Neural crest cell (in vitro differentiated cells): Measurements from ENCODE around the gene KLHL12. TPM values are rescaled to one million over a fixed set of nuclear protein-coding genes. Genes with fewer than 3 reads are reported as not detected.

Source experiments
- DNase-seq: peaks from one replicate; pipeline ENCODE4 v3.0.0; 2021; ENCODE audit warnings: low read depth, mixed read lengths, low spot score
- H3K27ac Mint-ChIP-seq: one replicate; pipeline ENCODE4 v1.8.0; 2021; ENCODE audit warnings: mild to moderate bottlenecking, mixed read lengths; ENCODE audit not compliant: unreplicated experiment
- H3K27me3 Mint-ChIP-seq: 2 replicates; pipeline ENCODE4 v1.8.0; 2021; ENCODE audit warnings: low read depth, mild to moderate bottlenecking, mixed read lengths
- H3K36me3 Mint-ChIP-seq: 2 replicates; pipeline ENCODE4 v1.8.0; 2021; ENCODE audit warnings: low read depth, mild to moderate bottlenecking, mixed read lengths
- H3K4me1 Mint-ChIP-seq: 2 replicates; pipeline ENCODE4 v1.8.0; 2021; ENCODE audit warnings: mixed read lengths
- H3K4me3 Mint-ChIP-seq: one replicate; pipeline ENCODE4 v1.8.0; 2021; ENCODE audit warnings: mild to moderate bottlenecking, mixed read lengths
- H3K9me3 Mint-ChIP-seq: 2 replicates; pipeline ENCODE4 v1.8.0; 2021; ENCODE audit warnings: mixed read lengths
- total RNA-seq: library from RNA; stranded (reverse); gene quantifications from 2 replicates; pipeline ENCODE4 v1.2.1, GENCODE V29; 2021
- TF ChIP-seq, protein P1 (sequence below): fragments of 200-600 bp; sonication (generic); conservative IDR thresholded peaks from 2 replicates; pipeline ENCODE4 v1.5.0; 2021; ENCODE audit warnings: antibody characterized with exemption, mild to moderate bottlenecking

The KLHL12 gene
- total RNA-seq, 1 donor from 2014 or later = 30.6 TPM

DNA sequence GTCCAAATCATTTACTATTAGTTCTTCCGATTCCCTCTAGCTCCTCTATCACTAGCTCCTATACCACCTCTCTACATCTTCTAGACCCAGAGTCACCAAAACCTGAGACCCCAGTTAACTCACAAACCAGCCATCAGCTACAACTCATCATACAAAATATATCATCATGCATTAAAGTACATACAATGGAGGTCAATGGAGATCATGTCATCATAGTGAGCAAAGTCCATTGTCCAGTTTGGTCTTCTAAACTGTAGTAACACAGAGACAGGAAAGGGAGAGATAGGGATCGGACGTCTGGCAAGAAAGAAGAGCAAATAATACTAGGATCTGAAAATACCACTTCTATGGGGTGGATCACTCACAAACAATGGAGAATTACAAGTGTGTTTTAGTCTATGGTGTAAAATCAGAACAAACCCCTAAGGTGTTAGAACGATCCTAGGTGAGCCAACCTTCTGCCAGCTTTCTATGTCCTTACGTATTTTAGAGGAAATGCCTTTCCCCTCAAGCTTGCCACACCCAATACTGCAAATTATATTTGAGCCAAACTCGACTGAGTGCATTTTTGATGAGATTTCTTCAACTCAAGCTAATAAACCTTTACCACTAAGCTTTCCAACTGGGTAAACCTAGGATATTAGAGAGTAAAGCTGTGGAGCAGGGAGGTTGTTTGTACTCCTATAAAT lies 27.2 kb upstream of the KLHL12 start:
- Mint-ChIP-seq H3K27me3 (no peaks in the 10 kb centered on the region), H3K36me3 (peaks cover 2% of the 10 kb centered on the region), H3K27ac (no peak overlapping the region), H3K4me3 (peak overlapping the region; percentile 0), H3K4me1 (peaks cover 21% of the 10 kb centered on the region), H3K9me3 (no peaks in the 10 kb centered on the region)
- DNase-seq = no peak
- TF ChIP-seq, protein P1, sequence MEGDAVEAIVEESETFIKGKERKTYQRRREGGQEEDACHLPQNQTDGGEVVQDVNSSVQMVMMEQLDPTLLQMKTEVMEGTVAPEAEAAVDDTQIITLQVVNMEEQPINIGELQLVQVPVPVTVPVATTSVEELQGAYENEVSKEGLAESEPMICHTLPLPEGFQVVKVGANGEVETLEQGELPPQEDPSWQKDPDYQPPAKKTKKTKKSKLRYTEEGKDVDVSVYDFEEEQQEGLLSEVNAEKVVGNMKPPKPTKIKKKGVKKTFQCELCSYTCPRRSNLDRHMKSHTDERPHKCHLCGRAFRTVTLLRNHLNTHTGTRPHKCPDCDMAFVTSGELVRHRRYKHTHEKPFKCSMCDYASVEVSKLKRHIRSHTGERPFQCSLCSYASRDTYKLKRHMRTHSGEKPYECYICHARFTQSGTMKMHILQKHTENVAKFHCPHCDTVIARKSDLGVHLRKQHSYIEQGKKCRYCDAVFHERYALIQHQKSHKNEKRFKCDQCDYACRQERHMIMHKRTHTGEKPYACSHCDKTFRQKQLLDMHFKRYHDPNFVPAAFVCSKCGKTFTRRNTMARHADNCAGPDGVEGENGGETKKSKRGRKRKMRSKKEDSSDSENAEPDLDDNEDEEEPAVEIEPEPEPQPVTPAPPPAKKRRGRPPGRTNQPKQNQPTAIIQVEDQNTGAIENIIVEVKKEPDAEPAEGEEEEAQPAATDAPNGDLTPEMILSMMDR = no peak

DNA sequence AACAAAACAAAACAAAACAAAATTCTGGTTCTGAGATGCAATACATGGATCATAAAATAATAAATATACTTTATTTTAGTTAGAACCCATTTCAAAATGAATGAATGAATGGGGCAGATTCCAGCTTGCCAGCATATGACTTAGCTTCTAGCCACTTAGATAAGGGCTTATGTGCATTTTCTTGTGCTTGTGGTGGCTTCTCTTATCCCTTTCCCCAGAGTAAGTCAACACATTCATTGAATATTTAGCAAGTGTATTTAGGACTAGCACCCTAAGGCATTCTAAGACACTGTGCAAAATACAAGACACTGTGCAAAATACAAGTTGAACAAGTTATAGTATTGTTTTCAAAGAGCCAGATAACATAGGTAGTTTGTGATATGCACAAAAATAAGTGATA lies 26.4 kb upstream of the KLHL12 start:
- Mint-ChIP-seq H3K4me1 (peaks cover 16% of the 10 kb centered on the region), H3K4me3 (no peak overlapping the region), H3K27me3 (no peaks in the 10 kb centered on the region), H3K27ac (no peak overlapping the region), H3K36me3 (peaks cover 2% of the 10 kb centered on the region), H3K9me3 (no peaks in the 10 kb centered on the region)
- DNase-seq = no peak
- TF ChIP-seq, protein P1 = no peak

DNA sequence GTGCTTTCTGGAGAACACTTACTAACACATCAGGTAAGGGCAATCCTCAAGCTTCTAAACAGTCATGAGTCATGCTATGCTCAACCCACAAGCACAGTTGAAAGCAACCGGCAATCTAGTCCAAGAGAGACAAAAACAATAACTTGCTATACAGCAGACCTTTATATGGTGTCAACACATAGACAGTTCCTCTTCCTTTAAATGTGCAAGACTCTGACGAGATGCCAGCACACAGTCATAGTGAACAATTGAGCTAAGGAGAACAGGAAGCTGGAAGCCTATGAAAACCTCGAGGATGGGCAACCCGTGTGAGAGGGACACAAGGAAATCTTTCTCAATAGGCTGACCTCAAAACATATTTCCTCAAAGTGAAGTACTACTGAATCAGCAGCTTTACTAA lies 25.8 kb upstream of the KLHL12 start:
- H3K36me3 Mint-ChIP-seq = peaks cover 4% of the 10 kb centered on the region
- no peaks in the 10 kb centered on the region for H3K27me3 Mint-ChIP-seq
- DNase-seq = no peak
- H3K9me3 Mint-ChIP-seq = no peaks in the 10 kb centered on the region
- no peak overlapping the region for H3K27ac Mint-ChIP-seq
- TF ChIP-seq, protein P1 = no peak
- peak overlapping the region; percentile 45 for H3K4me3 Mint-ChIP-seq
- peaks cover 16% of the 10 kb centered on the region for H3K4me1 Mint-ChIP-seq

DNA sequence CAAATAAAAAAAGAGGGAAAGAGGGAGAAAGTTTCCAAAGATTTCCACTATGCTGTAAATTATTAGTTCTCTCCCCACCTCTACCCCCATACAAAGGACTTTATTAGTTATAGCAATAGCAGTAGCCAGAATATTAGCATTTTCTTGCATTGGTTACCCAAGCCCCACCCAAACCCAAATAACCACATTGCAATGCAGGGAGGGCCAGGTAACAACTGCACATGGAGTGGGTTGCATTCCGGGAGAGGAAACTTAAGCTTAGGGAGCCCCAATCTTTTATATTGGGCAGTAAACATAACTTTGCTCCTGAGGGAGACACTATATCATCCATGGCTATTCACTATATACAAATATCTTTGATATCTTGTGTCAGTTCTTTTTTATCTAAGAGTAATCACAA lies 25.1 kb upstream of the KLHL12 start:
- no peak overlapping the region for H3K4me3 Mint-ChIP-seq
- peaks cover 11% of the 10 kb centered on the region for H3K4me1 Mint-ChIP-seq
- H3K27ac Mint-ChIP-seq = peak overlapping the region; percentile 88
- peaks cover 4% of the 10 kb centered on the region for H3K36me3 Mint-ChIP-seq
- no peaks in the 10 kb centered on the region for H3K9me3 Mint-ChIP-seq
- no peaks in the 10 kb centered on the region for H3K27me3 Mint-ChIP-seq
- DNase-seq = no peak
- TF ChIP-seq, protein P1 = no peak

DNA sequence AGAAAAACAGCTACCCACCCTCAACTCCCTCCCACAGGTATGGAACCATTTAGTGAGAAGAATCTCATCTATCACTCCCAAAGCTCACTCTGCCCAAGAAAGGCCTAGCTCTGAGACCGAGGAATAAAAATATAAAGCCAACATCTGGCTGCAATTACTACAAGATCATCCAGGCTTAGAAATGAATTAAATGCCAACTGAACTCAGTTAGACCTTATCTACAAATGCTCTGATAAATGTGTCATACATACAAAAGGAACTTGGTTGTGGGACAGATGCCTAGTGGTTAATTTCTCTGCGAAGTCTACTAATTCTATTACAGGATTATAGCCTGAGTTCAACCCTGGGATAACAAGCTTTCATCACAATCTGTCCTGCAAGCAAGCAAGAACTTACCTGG lies 24.4 kb upstream of the KLHL12 start:
- TF ChIP-seq, protein P1 = no peak
- H3K27ac Mint-ChIP-seq = no peak overlapping the region
- DNase-seq = no peak
- no peaks in the 10 kb centered on the region for H3K9me3 Mint-ChIP-seq
- no peak overlapping the region for H3K4me3 Mint-ChIP-seq
- peaks cover 5% of the 10 kb centered on the region for H3K36me3 Mint-ChIP-seq
- no peaks in the 10 kb centered on the region for H3K27me3 Mint-ChIP-seq
- H3K4me1 Mint-ChIP-seq = peaks cover 5% of the 10 kb centered on the region
